IPS DF 19.7 (cell line): ENCODE measurements around the gene L3MBTL1.
"Not testable (repeated sequence)": the region's sequence is repeated elsewhere in the genome, so short reads cannot be mapped to it uniquely, and the experiment has no call there.

Experiments
- DNase-seq: peaks from one replicate; pipeline ENCODE4 v3.0.0-alpha.2; 2013; ENCODE audit warnings: low read depth, low spot score

The L3MBTL1 gene

GRCh38 chr20:43507150-43508080 is at the start of gene L3MBTL1:
L3MBTL1 (plus strand) TSS chr20:43507697; CDS start chr20:43513504, 5,807 bp downstream.
- DNase-seq: no peak

GRCh38 chr20:43458422-43458924 is 49.0 kb upstream of the L3MBTL1 start:
- no peak for DNase-seq

- DNase-seq: no peak
Measured at GRCh38 chr20:43459022-43459942, 48.2 kb upstream of the L3MBTL1 start.

- no peak for DNase-seq
Measured at GRCh38 chr20:43460172-43460829, 47.2 kb upstream of the L3MBTL1 start.

GRCh38 chr20:43460830-43461200 is 46.7 kb upstream of the L3MBTL1 start:
- no peak for DNase-seq

- no peak for DNase-seq
Measured at GRCh38 chr20:43461894-43462659, 45.4 kb upstream of the L3MBTL1 start.

- DNase-seq: no peak
Measured at GRCh38 chr20:43462660-43463526, 44.6 kb upstream of the L3MBTL1 start.

- DNase-seq: no peak
Measured at GRCh38 chr20:43463527-43464218, 43.8 kb upstream of the L3MBTL1 start.

GRCh38 chr20:43464219-43464790 is 43.2 kb upstream of the L3MBTL1 start:
- DNase-seq: no peak

GRCh38 chr20:43465625-43465943 is 41.9 kb upstream of the L3MBTL1 start:
- no peak for DNase-seq

- no peak for DNase-seq
Measured at GRCh38 chr20:43467589-43467988, 39.9 kb upstream of the L3MBTL1 start.

GRCh38 chr20:43472671-43473380 is 34.7 kb upstream of the L3MBTL1 start:
- no peak for DNase-seq

GRCh38 chr20:43473381-43473704 is 34.2 kb upstream of the L3MBTL1 start:
- no peak for DNase-seq

GRCh38 chr20:43477193-43477592 is 30.3 kb upstream of the L3MBTL1 start:
- DNase-seq: no peak

GRCh38 chr20:43477619-43478018 is 29.9 kb upstream of the L3MBTL1 start:
- DNase-seq: no peak

- DNase-seq: no peak
Measured at GRCh38 chr20:43490038-43490437, 17.5 kb upstream of the L3MBTL1 start.

GRCh38 chr20:43492101-43492500 is 15.4 kb upstream of the L3MBTL1 start:
- no peak for DNase-seq

- no peak for DNase-seq
Measured at GRCh38 chr20:43495388-43495787, 12.1 kb upstream of the L3MBTL1 start.

GRCh38 chr20:43502021-43502420 is 5.5 kb upstream of the L3MBTL1 start:
- not testable (repeated sequence) for DNase-seq
